ENCODE data around the gene OXCT1.
"Not testable (repeated sequence)": the region's sequence is repeated elsewhere in the genome, so short reads cannot be mapped to it uniquely, and the experiment has no call there.

Gene OXCT1

DNA sequence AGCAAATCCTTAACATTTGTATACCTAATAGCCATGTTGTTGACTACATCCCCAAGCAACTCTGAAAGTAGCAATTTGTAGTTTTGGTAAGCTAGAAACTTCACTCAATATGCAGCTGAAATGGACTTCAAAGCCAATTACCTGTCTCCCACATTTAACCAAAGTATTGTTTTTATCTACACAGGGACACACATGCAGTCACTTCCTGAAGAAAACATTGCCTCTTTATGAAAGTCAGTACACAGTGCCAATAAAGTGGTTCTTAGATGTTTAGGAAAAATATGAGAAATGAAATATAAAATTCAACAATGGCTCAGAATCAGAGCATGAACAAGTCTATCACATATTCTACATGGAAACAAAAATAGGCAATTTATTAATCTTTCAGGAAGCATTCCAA, 49.2 kb downstream of the OXCT1 start:
- H3K36me3 ChIP-seq (ENCODE audit: control insufficient read depth, insufficient read depth, low read length), result no peaks in the 10 kb centered on the region
- no peaks in the 10 kb centered on the region for H3K27me3 ChIP-seq (replicated peaks; ENCODE audit: control insufficient read depth, insufficient read depth, low read length)
- TF ChIP-seq, protein P1, sequence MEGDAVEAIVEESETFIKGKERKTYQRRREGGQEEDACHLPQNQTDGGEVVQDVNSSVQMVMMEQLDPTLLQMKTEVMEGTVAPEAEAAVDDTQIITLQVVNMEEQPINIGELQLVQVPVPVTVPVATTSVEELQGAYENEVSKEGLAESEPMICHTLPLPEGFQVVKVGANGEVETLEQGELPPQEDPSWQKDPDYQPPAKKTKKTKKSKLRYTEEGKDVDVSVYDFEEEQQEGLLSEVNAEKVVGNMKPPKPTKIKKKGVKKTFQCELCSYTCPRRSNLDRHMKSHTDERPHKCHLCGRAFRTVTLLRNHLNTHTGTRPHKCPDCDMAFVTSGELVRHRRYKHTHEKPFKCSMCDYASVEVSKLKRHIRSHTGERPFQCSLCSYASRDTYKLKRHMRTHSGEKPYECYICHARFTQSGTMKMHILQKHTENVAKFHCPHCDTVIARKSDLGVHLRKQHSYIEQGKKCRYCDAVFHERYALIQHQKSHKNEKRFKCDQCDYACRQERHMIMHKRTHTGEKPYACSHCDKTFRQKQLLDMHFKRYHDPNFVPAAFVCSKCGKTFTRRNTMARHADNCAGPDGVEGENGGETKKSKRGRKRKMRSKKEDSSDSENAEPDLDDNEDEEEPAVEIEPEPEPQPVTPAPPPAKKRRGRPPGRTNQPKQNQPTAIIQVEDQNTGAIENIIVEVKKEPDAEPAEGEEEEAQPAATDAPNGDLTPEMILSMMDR (IDR thresholded peaks at IDR 0.05; ENCODE audit: insufficient read depth, low read length, poor library complexity, severe bottlenecking), result no peak
- no peak overlapping the region for H3K4me3 ChIP-seq (replicated peaks; ENCODE audit: low read depth, low read length)
- no peak for DNase-seq (ENCODE audit: extremely low read depth, insufficient read length)

- Histone ChIP-seq H3K27me3 (replicated peaks; ENCODE audit: control insufficient read depth, insufficient read depth, low read length) (no peaks in the 10 kb centered on the region), H3K36me3 (ENCODE audit: control insufficient read depth, insufficient read depth, low read length) (no peaks in the 10 kb centered on the region), H3K4me3 (replicated peaks; ENCODE audit: low read depth, low read length) (no peak overlapping the region)
- TF ChIP-seq, protein P1 (IDR thresholded peaks at IDR 0.05; ENCODE audit: insufficient read depth, low read length, poor library complexity, severe bottlenecking), result no peak
- DNase-seq (ENCODE audit: extremely low read depth, insufficient read length), result no peak
Observed at GRCh38 chr5:41820150-41820549, 50.1 kb downstream of the OXCT1 start.

GRCh38 chr5:41817625-41818301, 52.5 kb downstream of the OXCT1 start:
- H3K27me3 ChIP-seq (replicated peaks; ENCODE audit: control insufficient read depth, insufficient read depth, low read length), result no peaks in the 10 kb centered on the region

DNA sequence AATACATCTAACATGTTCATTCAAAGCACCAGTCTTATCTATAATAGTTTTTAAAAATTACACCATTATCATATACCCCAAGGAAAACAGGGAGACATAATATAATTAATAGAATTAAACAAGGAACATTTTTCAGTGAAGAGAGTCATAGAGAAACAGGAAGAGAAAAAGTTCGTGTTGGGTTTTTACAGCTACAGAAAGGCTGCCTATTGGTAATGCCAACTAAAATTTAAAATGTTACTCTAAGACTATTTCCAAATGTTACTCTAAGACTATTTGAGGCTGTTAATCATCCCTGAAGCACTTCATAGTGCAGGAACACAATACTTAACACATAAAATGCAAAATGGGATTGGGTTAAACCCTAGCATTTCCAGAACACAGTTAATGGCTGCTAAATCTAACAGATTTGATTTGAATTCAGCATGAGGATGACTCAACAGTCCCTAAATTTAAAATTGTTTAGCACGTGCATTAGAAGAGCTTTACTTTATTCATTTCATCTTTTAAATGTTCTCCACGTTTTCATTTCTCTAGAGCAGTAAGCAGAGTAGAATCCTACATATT, 54.5 kb downstream of the OXCT1 start:
- DNase-seq (ENCODE audit: extremely low read depth, insufficient read length), result no peak
- no peak overlapping the region for H3K4me3 ChIP-seq (replicated peaks; ENCODE audit: low read depth, low read length)
- H3K27me3 ChIP-seq (replicated peaks; ENCODE audit: control insufficient read depth, insufficient read depth, low read length), result no peaks in the 10 kb centered on the region
- TF ChIP-seq, protein P1 (IDR thresholded peaks at IDR 0.05; ENCODE audit: insufficient read depth, low read length, poor library complexity, severe bottlenecking), result no peak
- no peaks in the 10 kb centered on the region for H3K36me3 ChIP-seq (ENCODE audit: control insufficient read depth, insufficient read depth, low read length)

More at GRCh38 chr5:41817625-41818301, 52.5 kb downstream of the OXCT1 start:
- TF ChIP-seq, protein P1 (IDR thresholded peaks at IDR 0.05; ENCODE audit: insufficient read depth, low read length, poor library complexity, severe bottlenecking), result no peak
- DNase-seq (ENCODE audit: extremely low read depth, insufficient read length), result no peak
- Histone ChIP-seq H3K36me3 (ENCODE audit: control insufficient read depth, insufficient read depth, low read length) (no peaks in the 10 kb centered on the region), H3K4me3 (replicated peaks; ENCODE audit: low read depth, low read length) (no peak overlapping the region)

DNA sequence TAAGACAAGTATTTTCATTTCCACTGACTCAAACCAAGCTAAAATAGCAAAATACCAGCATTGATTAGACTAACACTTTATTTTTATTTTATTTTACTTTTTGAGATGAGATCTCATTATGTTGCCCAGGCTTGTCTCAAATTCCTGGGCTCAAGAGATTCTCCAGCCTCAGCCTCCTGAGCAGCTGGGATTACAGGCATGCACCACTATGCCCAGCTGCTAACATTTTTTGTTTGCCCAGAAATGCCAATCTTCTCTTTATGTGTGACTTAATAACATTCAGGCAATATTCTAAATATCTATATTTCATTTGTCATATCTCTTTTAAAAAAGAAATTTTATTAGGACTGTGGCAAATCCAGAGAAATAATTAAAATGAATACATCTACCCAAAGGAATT, 55.0 kb downstream of the OXCT1 start:
- Histone ChIP-seq H3K27me3 (replicated peaks; ENCODE audit: control insufficient read depth, insufficient read depth, low read length) (no peaks in the 10 kb centered on the region), H3K4me3 (replicated peaks; ENCODE audit: low read depth, low read length) (no peak overlapping the region), H3K36me3 (ENCODE audit: control insufficient read depth, insufficient read depth, low read length) (no peaks in the 10 kb centered on the region)
- no peak for DNase-seq (ENCODE audit: extremely low read depth, insufficient read length)
- TF ChIP-seq, protein P1 (IDR thresholded peaks at IDR 0.05; ENCODE audit: insufficient read depth, low read length, poor library complexity, severe bottlenecking), result no peak

DNA sequence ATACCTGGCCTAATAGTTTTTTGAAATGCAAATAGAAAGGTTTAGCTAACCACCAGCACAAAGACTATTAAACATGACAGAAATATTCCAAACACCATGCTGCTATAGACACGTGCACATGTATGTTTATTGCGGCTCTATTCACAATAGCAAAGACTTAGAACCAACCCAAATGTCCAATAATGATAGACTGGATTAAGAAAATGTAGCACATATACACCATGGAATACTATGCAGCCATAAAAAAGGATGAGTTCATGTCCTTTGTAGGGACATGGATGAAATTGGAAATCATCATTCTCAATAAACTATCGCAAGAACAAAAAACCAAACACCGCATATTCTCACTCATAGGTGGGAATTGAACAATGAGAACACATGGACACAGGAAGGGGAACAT, 55.9 kb downstream of the OXCT1 start:
- not testable (repeated sequence) for H3K4me3 ChIP-seq (replicated peaks; ENCODE audit: low read depth, low read length); H3K27me3 ChIP-seq (replicated peaks; ENCODE audit: control insufficient read depth, insufficient read depth, low read length); H3K36me3 ChIP-seq (ENCODE audit: control insufficient read depth, insufficient read depth, low read length); DNase-seq (ENCODE audit: extremely low read depth, insufficient read length)

Data from GM06990 (cell line).